Measurements from ENCODE around the gene TICRR. TPM values are rescaled to one million over a fixed set of nuclear protein-coding genes. Genes with fewer than 3 reads are reported as not detected.

Gene TICRR
- total RNA-seq, 1 experiment from 2014 or later = 37.4 TPM

GRCh38 chr15:89531796-89532537 is 43.3 kb upstream of the TICRR start (continued):
- TF ChIP-seq ATF1 (CRISPR knock-in tag; IDR thresholded peaks at IDR 0.05) (no peak), ZNF232 (CRISPR knock-in tag; IDR thresholded peaks at IDR 0.05) (no peak), NR2C2 (CRISPR knock-in tag; IDR thresholded peaks at IDR 0.05) (no peak)

- TF ChIP-seq RORB (CRISPR knock-in tag; IDR thresholded peaks at IDR 0.05) (no peak), GTF2I (CRISPR knock-in tag; conservative IDR thresholded peaks at IDR 0.05) (no peak), ATF3 (CRISPR knock-in tag; conservative IDR thresholded peaks at IDR 0.05) (no peak), SMAD4 (CRISPR knock-in tag; IDR thresholded peaks at IDR 0.05) (no peak), PREB (CRISPR knock-in tag; IDR thresholded peaks at IDR 0.05; ENCODE audit: borderline replicate concordance) (no peak)
- H3K4me3 Mint-ChIP-seq = no peak overlapping the region
- no peak overlapping the region for H3K27ac Mint-ChIP-seq
- H3K4me1 Mint-ChIP-seq = peaks cover 7% of the 10 kb centered on the region
- no peak for DNase-seq (ENCODE audit: low spot score)
- no peak for ATAC-seq
- H3K36me3 Mint-ChIP-seq = peaks cover 15% of the 10 kb centered on the region
- peaks cover 29% of the 10 kb centered on the region for H3K9me3 Mint-ChIP-seq
- peaks cover 27% of the 10 kb centered on the region for H3K27me3 Mint-ChIP-seq (ENCODE audit: low read depth)
- POLR2A ChIA-PET = no interaction called here
- CTCF ChIA-PET = no interaction called here
Measured at GRCh38 chr15:89533861-89534544, 41.3 kb upstream of the TICRR start.

- peaks cover 12% of the 10 kb centered on the region for H3K36me3 Mint-ChIP-seq
- no peak overlapping the region for H3K4me3 Mint-ChIP-seq
- H3K27me3 Mint-ChIP-seq (ENCODE audit: low read depth) = peaks cover 41% of the 10 kb centered on the region
- H3K9me3 Mint-ChIP-seq = peaks cover 28% of the 10 kb centered on the region
- POLR2A ChIA-PET = no interaction called here
- ATAC-seq = no peak
- DNase-seq (ENCODE audit: low spot score) = no peak
- H3K27ac Mint-ChIP-seq = no peak overlapping the region
- CTCF ChIA-PET = no interaction called here
- H3K4me1 Mint-ChIP-seq = no peaks in the 10 kb centered on the region
- TF ChIP-seq NFE2L1 (CRISPR knock-in tag; IDR thresholded peaks at IDR 0.05) (no peak), HMGXB4 (CRISPR knock-in tag; IDR thresholded peaks at IDR 0.05) (no peak), ARID4B (CRISPR knock-in tag; IDR thresholded peaks at IDR 0.05; ENCODE audit: borderline replicate concordance) (no peak), ZNF532 (CRISPR knock-in tag; IDR thresholded peaks at IDR 0.05; ENCODE audit: borderline replicate concordance) (no peak), RORB (CRISPR knock-in tag; IDR thresholded peaks at IDR 0.05) (no peak), ZNF396 (CRISPR knock-in tag; IDR thresholded peaks at IDR 0.05; ENCODE audit: borderline replicate concordance) (no peak), SMAD3 (CRISPR knock-in tag; IDR thresholded peaks at IDR 0.05; ENCODE audit: borderline replicate concordance) (no peak), CDX4 (CRISPR knock-in tag; IDR thresholded peaks at IDR 0.05; ENCODE audit: borderline replicate concordance) (no peak), USF1 (CRISPR knock-in tag; IDR thresholded peaks at IDR 0.05) (no peak), NFYB (CRISPR knock-in tag; conservative IDR thresholded peaks at IDR 0.05; ENCODE audit: low read depth) (no peak), ZNF317 (CRISPR knock-in tag; IDR thresholded peaks at IDR 0.05; ENCODE audit: borderline replicate concordance, low read depth) (no peak)
Measured at GRCh38 chr15:89539027-89539426, 36.2 kb upstream of the TICRR start.

Data from WTC11 (cell line).